OCI-LY3 (cell line): ENCODE data around the gene LRRC61.
"Not testable (repeated sequence)": the region's sequence is repeated elsewhere in the genome, so short reads cannot be mapped to it uniquely, and the experiment has no call there.

Source experiments
- H2AFZ ChIP-seq: fragments of 200-600, 300-600 bp; shearing (Covaris generic); 2 replicates; pipeline ENCODE4 v1.6.0; 2014; ENCODE audit warnings: antibody characterized with exemption, low read depth, low read length
- H3K27ac ChIP-seq: fragments of 200-600, 300-600 bp; sonication (generic); 2 replicates; pipeline ENCODE4 v1.5.1; 2014; ENCODE audit warnings: mild to moderate bottlenecking, low read length, moderate library complexity, mixed read lengths
- H3K27me3 ChIP-seq: fragments of 200-600, 300-600 bp; sonication (generic); 2 replicates; pipeline ENCODE4 v1.6.1; 2014; ENCODE audit warnings: low read depth, low read length, mixed read lengths
- H3K36me3 ChIP-seq: fragments of 200-600, 300-600 bp; sonication (generic); replicated peaks from 2 replicates; pipeline ENCODE3; 2014; ENCODE audit warnings: low read depth, low read length, mixed read lengths
- H3K4me1 ChIP-seq: fragments of 300-600, 200-600 bp; sonication (generic); 2 replicates; pipeline ENCODE4 v1.6.1; 2014; ENCODE audit warnings: low read length, mixed read lengths
- H3K4me2 ChIP-seq: fragments of 200-600, 300-600 bp; sonication (generic); 2 replicates; pipeline ENCODE4 v1.6.1; 2014; ENCODE audit warnings: low read length, mixed read lengths
- H3K4me3 ChIP-seq: fragments of 300-600, 200-600 bp; sonication (generic); 2 replicates; pipeline ENCODE4 v1.5.1; 2014; ENCODE audit warnings: antibody characterized with exemption, mild to moderate bottlenecking, low read length, moderate library complexity
- H3K79me2 ChIP-seq: fragments of 300-600, 200-600 bp; shearing (Covaris generic); 2 replicates; pipeline ENCODE4 v1.6.1; 2014; ENCODE audit warnings: mild to moderate bottlenecking, low read length, mixed read lengths
- H3K9ac ChIP-seq: fragments of 300-600, 200-600 bp; shearing (Covaris generic); 2 replicates; pipeline ENCODE4 v1.6.0; 2014; ENCODE audit warnings: mild to moderate bottlenecking, low read length, moderate library complexity
- H3K9me3 ChIP-seq: fragments of 200-600, 300-600 bp; shearing (Covaris generic); 2 replicates; pipeline ENCODE4 v1.6.1; 2014; ENCODE audit warnings: low read length, mixed read lengths; ENCODE audit not compliant: insufficient read depth
- H4K20me1 ChIP-seq: fragments of 200-600, 300-600 bp; sonication (generic); 2 replicates; pipeline ENCODE4 v1.6.1; 2016; ENCODE audit warnings: low read length, mixed read lengths; ENCODE audit not compliant: insufficient read depth
- CTCF ChIP-seq: fragments of 200-600, 300-600 bp; sonication (generic); IDR thresholded peaks from 2 replicates; pipeline ENCODE4 v1.5.1; 2014; ENCODE audit warnings: antibody characterized with exemption, low read length, low read depth
- EZH2phosphoT487 ChIP-seq: fragments of 200-600 bp; shearing (Covaris generic); IDR thresholded peaks from 2 replicates; pipeline ENCODE4 v1.6.1; 2018; ENCODE audit warnings: antibody characterized with exemption, mixed run types, low read depth

LRRC61 gene

GRCh38 chr7:150322833-150323681 is at the start of gene LRRC61, which contains the start of gene ACTR3C:
LRRC61 (plus strand) TSS chr7:150323355; CDS start chr7:150336862, 13,507 bp downstream.
ACTR3C (minus strand) TSS chr7:150323545; CDS start chr7:150295296, 28,249 bp downstream.
- H3K4me2 ChIP-seq, result peak within 1 kb of the TSS; percentile 84
- TF ChIP-seq CTCF (peak; percentile 40), EZH2phosphoT487 (no peak)

GRCh38 chr7:150276132-150276695 is 46.9 kb upstream of the LRRC61 start:
- TF ChIP-seq CTCF, result peak; percentile 45
- H3K4me2 ChIP-seq, H4K20me1 ChIP-seq: not testable (repeated sequence)

More at GRCh38 chr7:150322833-150323681, at the start of gene LRRC61, which contains the start of gene ACTR3C:
- Histone ChIP-seq H2AFZ (peak within 1 kb of the TSS; percentile 62), H3K27me3 (no peaks in the 10 kb centered on the region), H3K4me1 (peaks cover 57% of the 10 kb centered on the region), H3K27ac (peak within 1 kb of the TSS; percentile 80), H3K9me3 (no peaks in the 10 kb centered on the region), H3K9ac (peak within 1 kb of the TSS; percentile 94), H3K36me3 (peaks cover 29% of the 10 kb centered on the region), H4K20me1 (no peaks in the 10 kb centered on the region), H3K4me3 (peak within 1 kb of the TSS; percentile 88), H3K79me2 (peaks cover 42% of the 10 kb centered on the region)

GRCh38 chr7:150278383-150278782 is 44.8 kb upstream of the LRRC61 start:
- H2AFZ ChIP-seq, H3K27me3 ChIP-seq, H3K4me3 ChIP-seq, H3K79me2 ChIP-seq, H3K27ac ChIP-seq, H4K20me1 ChIP-seq, H3K4me1 ChIP-seq, H3K4me2 ChIP-seq, H3K9ac ChIP-seq, H3K9me3 ChIP-seq, H3K36me3 ChIP-seq: not testable (repeated sequence)

More at GRCh38 chr7:150276132-150276695, 46.9 kb upstream of the LRRC61 start:
- not testable (repeated sequence) for H3K9me3 ChIP-seq, H3K4me1 ChIP-seq, H3K4me3 ChIP-seq, H3K36me3 ChIP-seq, H3K27me3 ChIP-seq, H2AFZ ChIP-seq, H3K79me2 ChIP-seq, H3K27ac ChIP-seq, H3K9ac ChIP-seq

- H3K27me3 ChIP-seq, H3K4me2 ChIP-seq, H3K9me3 ChIP-seq, H3K27ac ChIP-seq, H2AFZ ChIP-seq, H4K20me1 ChIP-seq, H3K9ac ChIP-seq, H3K4me3 ChIP-seq, H3K36me3 ChIP-seq, H3K79me2 ChIP-seq, H3K4me1 ChIP-seq: not testable (repeated sequence)
Measured at GRCh38 chr7:150281681-150282403, 41.3 kb upstream of the LRRC61 start.

- not testable (repeated sequence) for H3K27ac ChIP-seq, H3K4me2 ChIP-seq, H3K4me3 ChIP-seq, H3K27me3 ChIP-seq, H3K9me3 ChIP-seq, H3K36me3 ChIP-seq, H3K79me2 ChIP-seq, H2AFZ ChIP-seq, H3K4me1 ChIP-seq, H3K9ac ChIP-seq, H4K20me1 ChIP-seq
Measured at GRCh38 chr7:150283111-150283510, 40.0 kb upstream of the LRRC61 start.

- H4K20me1 ChIP-seq, H3K27ac ChIP-seq, H3K27me3 ChIP-seq, H3K4me1 ChIP-seq, H2AFZ ChIP-seq, H3K4me3 ChIP-seq, H3K9me3 ChIP-seq, H3K36me3 ChIP-seq, H3K4me2 ChIP-seq, H3K9ac ChIP-seq, H3K79me2 ChIP-seq: not testable (repeated sequence)
Measured at GRCh38 chr7:150283608-150284007, 39.5 kb upstream of the LRRC61 start.
